Lower lobe of right lung (tissue), 2 donors: ENCODE results near the gene PALD1. TPM values are rescaled to one million over a fixed set of nuclear protein-coding genes. Genes with fewer than 3 reads are reported as not detected.

ENCODE experiments used
- ATAC-seq, 2 donors: fragments of 200-7000 bp; cut with Tn5 transposase; one replicate each; pipeline ENCODE4 v1.9.1; 2020 to 2022; ENCODE audit warnings: mild to moderate bottlenecking in 2 of 2, moderate library complexity in 2 of 2
- DNase-seq: peaks from one replicate; pipeline ENCODE4 v3.0.0-alpha.2; 2020
- H3K27ac ChIP-seq: fragments of 200-600 bp; one replicate; pipeline ENCODE4 v1.8.0; 2022
- H3K27me3 ChIP-seq: fragments of 200-600 bp; one replicate; pipeline ENCODE4 v1.8.0; 2022; ENCODE audit warnings: low read depth
- H3K36me3 ChIP-seq: fragments of 200-600 bp; one replicate; pipeline ENCODE4 v1.8.0; 2022; ENCODE audit warnings: mild to moderate bottlenecking
- H3K4me1 ChIP-seq: fragments of 200-600 bp; one replicate; pipeline ENCODE4 v1.8.0; 2022
- H3K4me3 ChIP-seq: fragments of 200-600 bp; one replicate; pipeline ENCODE4 v1.8.0; 2022; ENCODE audit warnings: mild to moderate bottlenecking
- H3K9me3 ChIP-seq: fragments of 200-600 bp; one replicate; pipeline ENCODE4 v1.8.0; 2022
- CTCF ChIP-seq: fragments of 200-600 bp; IDR thresholded peaks from one replicate; pipeline ENCODE4 v1.8.0; 2022; ENCODE audit warnings: antibody characterized with exemption, mild to moderate bottlenecking
- intact Hi-C: fragments of 100-400 bp; cut with DNase I; formaldehyde crosslinking; loops from one replicate; pipeline ENCODE4 v1.11.0; 2022
- total RNA-seq: library from RNA; stranded (reverse); fragmentation: NEBNext Ultra II Directional; extraction: Animal tissue kit (Norgen Biotek cat#: 25700); gene quantifications from one replicate; pipeline ENCODE4 v1.2.1, GENCODE V29; 2021
- donor health status: DM: no; HTN: yes; CAD: no; lungs with severe emphysema.

Gene PALD1
- total RNA-seq, 1 donor from 2014 or later = 16.0 TPM

DNA sequence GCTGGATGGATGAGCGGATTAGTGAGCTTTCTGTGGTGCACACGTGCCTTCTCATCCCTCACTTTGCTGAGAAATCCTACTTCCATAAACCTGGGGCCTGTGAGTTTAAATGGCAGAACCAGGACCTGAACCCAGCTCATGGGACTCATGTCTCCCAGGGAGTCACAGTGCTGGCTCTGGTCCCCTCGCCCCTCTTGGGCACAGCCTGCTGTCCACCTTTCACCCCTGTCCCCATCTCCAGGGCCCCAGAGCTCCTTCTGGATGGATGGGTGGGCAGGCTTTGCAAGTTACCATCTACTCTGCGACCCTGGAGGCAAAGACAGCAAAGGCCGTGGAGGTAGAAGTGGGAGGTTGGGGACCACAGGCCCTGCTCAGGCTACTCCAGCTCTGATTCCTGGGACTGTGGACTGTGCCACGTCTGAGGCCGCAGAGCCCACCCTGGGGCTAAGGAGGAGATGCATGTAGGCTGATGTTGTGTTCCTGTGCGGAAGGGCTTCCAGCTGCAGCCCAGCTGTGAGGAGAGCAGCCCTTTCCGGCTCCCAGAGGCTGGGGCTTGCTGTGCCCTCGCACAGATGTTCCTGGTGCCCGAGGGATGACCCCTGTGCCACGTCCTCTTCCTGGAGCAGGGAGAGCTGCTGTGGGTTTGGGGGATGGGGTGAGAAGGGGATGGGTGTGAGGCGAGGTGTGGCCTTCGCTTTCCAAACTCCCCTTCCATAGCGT is 83.6 kb downstream of the PALD1 start:
- ATAC-seq = no peak
- Histone ChIP-seq H3K27me3 (no peaks in the 10 kb centered on the region), H3K27ac (no peak overlapping the region), H3K4me3 (no peak overlapping the region), H3K9me3 (no peaks in the 10 kb centered on the region), H3K36me3 (peaks cover 34% of the 10 kb centered on the region), H3K4me1 (peaks cover 40% of the 10 kb centered on the region)
- intact Hi-C loops = no loop called here
- no peak for DNase-seq
- no peak for TF ChIP-seq CTCF

DNA sequence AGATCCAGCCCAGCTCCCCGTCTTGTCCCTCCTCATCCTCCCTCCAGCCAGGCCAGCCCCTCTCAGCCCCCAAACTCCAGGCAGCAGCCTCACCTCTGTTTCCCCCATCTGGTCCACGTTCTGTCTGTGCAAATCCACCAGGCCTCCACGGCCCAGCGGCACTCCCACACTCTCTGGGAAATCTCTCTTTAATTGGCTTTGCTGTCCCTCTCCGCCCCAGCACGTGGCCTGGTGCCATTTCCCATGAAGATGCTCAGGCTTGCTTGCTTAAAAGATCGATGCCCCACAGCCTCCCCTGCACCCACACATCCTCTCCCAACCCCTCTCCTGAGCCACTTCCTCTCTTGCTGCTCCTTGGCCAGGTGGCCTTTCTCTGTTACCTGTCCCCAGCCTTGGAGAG is 84.7 kb downstream of the PALD1 start:
- H3K27me3 ChIP-seq = no peaks in the 10 kb centered on the region
- ATAC-seq (no peak), DNase-seq (no peak)
- H3K9me3 ChIP-seq = no peaks in the 10 kb centered on the region
- H3K36me3 ChIP-seq = peaks cover 41% of the 10 kb centered on the region
- peaks cover 40% of the 10 kb centered on the region for H3K4me1 ChIP-seq
- no peak overlapping the region for H3K4me3 ChIP-seq
- intact Hi-C loops = no loop called here
- no peak overlapping the region for H3K27ac ChIP-seq
- TF ChIP-seq CTCF = no peak

DNA sequence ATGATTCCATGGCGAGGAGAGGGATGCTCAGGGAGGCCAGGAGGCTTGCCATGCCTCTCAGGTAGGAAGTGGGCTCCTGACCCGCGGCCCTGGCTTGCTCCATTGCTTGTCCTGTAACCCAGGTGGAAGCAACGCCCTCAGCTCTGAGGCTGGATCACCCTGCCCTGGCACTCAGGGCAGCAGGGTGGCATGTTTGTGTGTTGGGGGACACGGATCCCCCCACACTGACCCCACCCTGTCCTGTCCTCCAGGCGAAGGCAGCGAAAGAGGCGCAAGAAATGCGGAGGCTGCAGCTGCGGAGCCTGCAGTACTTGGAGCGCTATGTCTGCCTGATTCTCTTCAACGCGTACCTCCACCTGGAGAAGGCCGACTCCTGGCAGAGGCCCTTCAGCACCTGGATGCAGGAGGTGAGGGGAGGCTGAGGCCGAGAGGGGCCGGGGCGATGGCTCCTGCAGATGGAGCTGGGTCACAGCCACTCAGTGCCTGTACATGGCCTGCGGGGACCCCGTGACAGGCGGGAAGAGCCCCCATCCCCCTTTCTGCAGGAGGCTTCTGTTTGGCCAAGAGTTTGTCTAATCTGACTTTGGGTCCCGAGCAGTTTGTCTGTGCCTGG is 85.7 kb downstream of the PALD1 start:
- H3K9me3 ChIP-seq = no peaks in the 10 kb centered on the region
- no peak for TF ChIP-seq CTCF
- no peak for DNase-seq
- H3K4me1 ChIP-seq = peaks cover 31% of the 10 kb centered on the region
- peaks cover 41% of the 10 kb centered on the region for H3K36me3 ChIP-seq
- ATAC-seq = no peak
- no peak overlapping the region for H3K4me3 ChIP-seq
- H3K27ac ChIP-seq = no peak overlapping the region
- intact Hi-C loops = no loop called here
- no peaks in the 10 kb centered on the region for H3K27me3 ChIP-seq

DNA sequence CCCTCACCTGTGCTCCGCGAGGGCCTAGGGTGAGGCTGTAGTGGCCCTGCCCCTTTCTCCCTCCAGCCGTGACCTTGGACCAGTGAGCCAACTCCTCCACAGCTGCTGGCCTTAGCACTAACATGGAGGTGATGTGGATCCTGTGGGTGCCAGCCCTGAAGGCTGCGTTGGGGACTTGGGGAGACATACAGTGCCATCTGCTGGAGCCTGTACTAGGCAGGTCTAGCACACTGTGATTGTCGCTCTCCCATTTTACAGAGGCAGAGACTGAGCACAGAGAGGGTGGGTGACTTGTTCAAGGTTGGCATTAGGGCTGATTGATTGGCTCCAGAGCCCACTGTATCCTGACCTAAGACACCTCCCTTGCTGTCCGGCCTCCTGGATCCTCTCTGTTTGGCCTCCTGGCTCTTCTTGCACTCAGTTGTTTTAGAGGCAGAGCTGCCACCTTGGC is 86.4 kb downstream of the PALD1 start:
- DNase-seq (no peak), ATAC-seq (no peak)
- Histone ChIP-seq H3K4me3 (no peak overlapping the region), H3K36me3 (peaks cover 41% of the 10 kb centered on the region), H3K9me3 (no peaks in the 10 kb centered on the region), H3K4me1 (peaks cover 24% of the 10 kb centered on the region), H3K27ac (no peak overlapping the region), H3K27me3 (no peaks in the 10 kb centered on the region)
- TF ChIP-seq CTCF = no peak
- intact Hi-C loops = no loop called here

DNA sequence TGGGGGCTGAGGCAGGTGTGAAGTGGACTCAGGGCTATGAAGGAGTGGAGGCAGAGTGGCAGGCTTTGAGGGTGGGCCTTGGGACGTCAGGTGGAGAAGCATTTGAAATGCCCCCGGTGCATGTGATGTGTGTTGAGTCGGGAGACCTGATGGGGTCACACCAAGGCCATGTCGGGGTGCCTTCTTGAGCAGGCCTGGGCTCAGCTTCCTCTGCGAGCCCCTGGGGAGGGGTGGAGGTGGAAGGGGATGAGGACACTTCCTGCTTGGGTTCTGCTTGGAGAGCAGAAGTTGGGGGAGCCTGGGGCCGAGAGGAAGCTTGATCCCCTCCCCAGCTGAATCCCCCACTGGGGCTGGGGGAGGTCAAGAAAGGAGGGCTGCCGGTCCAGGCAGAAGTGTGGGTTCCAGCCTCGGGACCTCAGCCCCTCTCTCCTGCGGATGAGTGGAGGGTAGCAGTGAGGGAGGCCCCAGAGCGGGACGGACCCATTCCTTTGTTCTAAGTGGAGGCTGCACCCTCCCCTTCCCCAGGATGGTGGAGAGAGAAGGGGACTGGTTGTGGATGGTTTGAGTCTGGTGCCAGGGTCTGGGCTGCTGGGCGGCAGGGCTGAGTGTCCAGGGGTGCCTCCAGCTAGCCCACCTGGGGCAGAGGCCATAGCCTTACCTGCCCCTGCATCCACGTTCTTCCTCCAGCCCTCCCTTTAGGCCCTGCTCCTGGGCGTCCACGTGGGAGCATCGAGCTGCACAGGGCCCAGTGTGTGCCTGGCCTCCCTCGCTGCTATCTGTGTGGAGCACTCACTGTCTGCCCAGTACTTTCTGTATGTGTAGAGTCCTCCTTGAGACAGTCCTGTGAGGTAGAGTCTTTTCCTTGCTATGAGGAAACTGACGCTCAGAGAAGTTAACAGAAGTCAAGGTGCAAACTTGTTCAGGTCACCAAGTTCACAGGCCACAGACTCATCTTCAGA is 87.3 kb downstream of the PALD1 start:
- Histone ChIP-seq H3K27me3 (no peaks in the 10 kb centered on the region), H3K4me1 (peaks cover 15% of the 10 kb centered on the region), H3K36me3 (peaks cover 41% of the 10 kb centered on the region), H3K27ac (no peak overlapping the region), H3K4me3 (no peak overlapping the region), H3K9me3 (no peaks in the 10 kb centered on the region)
- intact Hi-C loops = no loop called here
- ATAC-seq (peak in 1 of 2 donors; percentile 7), DNase-seq (no peak)
- TF ChIP-seq CTCF = no peak
